ENCODE measurements around the gene PPP4R4. TPM values are rescaled to one million over a fixed set of nuclear protein-coding genes. Genes with fewer than 3 reads are reported as not detected.

PPP4R4 gene
- polyA plus RNA-seq, 4 donors, result 0.03 to 0.13 TPM; not detected in 2

Other genes starting within 250 kb of the PPP4R4 start
- gene FAM181A, start 247.0 kb upstream of the PPP4R4 start, polyA plus RNA-seq, result not detected
- 1 to 10 TPM; 1.3 to 5.6 (median 4.2) TPM for gene ASB2, start 197.8 kb upstream of the PPP4R4 start, polyA plus RNA-seq
- not detected for gene CCDC197, start 177.0 kb upstream of the PPP4R4 start, polyA plus RNA-seq
- 1 to 10 TPM in 1 of 4 donors, under 1 TPM in 3; 0.22 to 1.4 (median 0.74) TPM for gene OTUB2, start 148.0 kb upstream of the PPP4R4 start, polyA plus RNA-seq
- gene DDX24, start 93.1 kb upstream of the PPP4R4 start, polyA plus RNA-seq, result 100 to 1,000 TPM in 1 of 4 donors, 10 to 100 TPM in 3; 35.1 to 103 (median 57.9) TPM
- 10 to 100 TPM; 29.2 to 44.5 (median 30.2) TPM for gene IFI27L1, start 93.0 kb upstream of the PPP4R4 start, polyA plus RNA-seq
- gene IFI27, start 63.6 kb upstream of the PPP4R4 start, polyA plus RNA-seq, result 1,000 to 10,000 TPM in 1 of 4 donors, 100 to 1,000 TPM in 2, 1 to 10 TPM in 1; 9.3 to 1,277 (median 545) TPM
- 10 to 100 TPM; 23.0 to 96.7 (median 70.2) TPM for gene IFI27L2, start 44.7 kb upstream of the PPP4R4 start, polyA plus RNA-seq
- gene SERPINA10, start 118.9 kb downstream of the PPP4R4 start, polyA plus RNA-seq, result 1 to 10 TPM in 1 of 4 donors, under 1 TPM in 1, not detected in 2; 0.06 to 2.8 TPM
- 1 to 10 TPM in 1 of 4 donors, under 1 TPM in 1, not detected in 2; 0.07 to 4.4 TPM for gene SERPINA6, start 149.0 kb downstream of the PPP4R4 start, polyA plus RNA-seq
- not detected for gene SERPINA2, start 192.4 kb downstream of the PPP4R4 start, polyA plus RNA-seq
- gene SERPINA1, start 214.3 kb downstream of the PPP4R4 start, polyA plus RNA-seq, result 1,000 to 10,000 TPM in 1 of 4 donors, 100 to 1,000 TPM in 3; 204 to 3,497 (median 330) TPM